Activated CD8-positive, alpha-beta memory T cell treated with anti-CD3 and anti-CD28 coated beads for 4 hours (primary cell): Measurements from ENCODE around the gene FIGNL2.
A peak's percentile ranks its signal among the peaks of the same experiment; 100 is the strongest.
"Not testable (repeated sequence)": the region's sequence is repeated elsewhere in the genome, so short reads cannot be mapped to it uniquely, and the experiment has no call there.

ENCODE experiments used
- DNase-seq, 2 donors: peaks; one replicate each; pipeline ENCODE4 v3.0.0-alpha.2; 2020; ENCODE audit warnings: low read depth in 2 of 2

FIGNL2 gene

GRCh38 chr12:51818086-51818485 lies 30.4 kb downstream of the FIGNL2 start:
- no peak for DNase-seq

GRCh38 chr12:51817027-51817953 lies 31.2 kb downstream of the FIGNL2 start:
- DNase-seq = no peak

GRCh38 chr12:51815571-51815970 lies 32.9 kb downstream of the FIGNL2 start:
- no peak for DNase-seq

GRCh38 chr12:51814311-51815088 lies 34.0 kb downstream of the FIGNL2 start:
- peak; percentile 27 to 36 for DNase-seq

GRCh38 chr12:51813931-51814310 lies 34.6 kb downstream of the FIGNL2 start:
- no peak for DNase-seq

- DNase-seq = no peak
These were observed 35.6 kb downstream of the FIGNL2 start for GRCh38 chr12:51812871-51813270.

GRCh38 chr12:51811203-51812202 lies 37.0 kb downstream of the FIGNL2 start:
- DNase-seq = no peak

- no peak for DNase-seq
These were observed 39.3 kb downstream of the FIGNL2 start for GRCh38 chr12:51809193-51809592.

- DNase-seq = no peak
These were observed 41.6 kb downstream of the FIGNL2 start for GRCh38 chr12:51806896-51807295.

GRCh38 chr12:51801027-51801426 lies 47.5 kb downstream of the FIGNL2 start:
- DNase-seq = no peak

- DNase-seq = no peak
These were observed 50.0 kb downstream of the FIGNL2 start for GRCh38 chr12:51798501-51798900.

- DNase-seq = not testable (repeated sequence)
These were observed 50.5 kb downstream of the FIGNL2 start for GRCh38 chr12:51798051-51798450.

- DNase-seq = no peak
These were observed 51.2 kb downstream of the FIGNL2 start for GRCh38 chr12:51797301-51797700.

- no peak for DNase-seq
These were observed 55.3 kb downstream of the FIGNL2 start for GRCh38 chr12:51793201-51793600.

- DNase-seq = no peak
These were observed 56.1 kb downstream of the FIGNL2 start for GRCh38 chr12:51792417-51792816.

GRCh38 chr12:51788876-51789275 lies 59.6 kb downstream of the FIGNL2 start:
- no peak for DNase-seq

GRCh38 chr12:51785906-51786305 lies 62.6 kb downstream of the FIGNL2 start:
- DNase-seq = no peak

GRCh38 chr12:51784688-51785087 lies 63.8 kb downstream of the FIGNL2 start:
- no peak for DNase-seq

GRCh38 chr12:51779876-51780275 lies 68.6 kb downstream of the FIGNL2 start:
- DNase-seq = no peak

- no peak for DNase-seq
These were observed 70.5 kb downstream of the FIGNL2 start for GRCh38 chr12:51777973-51778372.

GRCh38 chr12:51777457-51777856 lies 71.1 kb downstream of the FIGNL2 start:
- DNase-seq = no peak

GRCh38 chr12:51774933-51775332 lies 73.6 kb downstream of the FIGNL2 start:
- no peak for DNase-seq
